ENCODE results near the gene EIF2D. TPM values are rescaled to one million over a fixed set of nuclear protein-coding genes. Genes with fewer than 3 reads are reported as not detected.
A peak's percentile ranks its signal among the peaks of the same experiment; 100 is the strongest.

The EIF2D gene
- total and polyA plus RNA-seq, 2 of the 13 experiments (the other 11 are each of a cell fraction or from before 2014, with no cell fraction given) = 45.1 to 64.9 TPM

DNA sequence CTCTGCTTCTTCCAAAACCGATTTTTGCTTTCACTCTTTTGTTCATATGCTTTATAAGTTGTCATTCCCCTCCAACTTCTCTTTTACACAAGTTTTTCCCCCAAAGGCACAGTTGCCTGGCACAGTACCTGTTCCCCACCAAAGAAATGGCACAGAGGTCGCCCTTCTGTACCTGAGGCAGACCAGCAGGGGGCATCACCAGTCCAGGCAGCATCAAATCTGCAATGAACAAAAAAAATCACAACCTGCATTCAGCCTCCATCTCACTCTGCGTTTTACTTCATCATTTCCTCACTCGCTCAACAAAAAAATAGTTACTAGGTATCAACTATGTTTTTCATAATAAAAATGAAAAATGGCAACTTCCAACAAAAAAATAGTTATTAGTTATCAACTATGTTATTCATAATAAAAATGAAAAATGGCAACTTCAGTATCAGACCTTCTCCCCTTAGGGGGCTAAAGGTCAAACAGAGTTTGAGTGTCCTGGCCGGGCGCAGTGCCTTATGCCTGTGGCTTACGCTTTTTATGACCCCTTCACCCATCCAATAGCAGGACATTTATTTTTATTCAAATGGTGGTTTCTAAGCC, 4.1 kb downstream of the EIF2D start:
- peaks cover 10% of the 10 kb centered on the region for H3K4me1 ChIP-seq (ENCODE audit: insufficient read depth, low read length)
- in situ Hi-C loops (cut with HindIII; ENCODE audit: extremely low pct_ligation_motif_present, low pct_unique_long_range_greater_than_20kb) (no loop called here), intact Hi-C loops (cut with micrococcal nuclease; ENCODE audit: unreplicated experiment) (loop anchor here (2.0 kb wide), 1 partner anchor 57 kb away; no protein-coding TSS in a partner anchor)
- H3K9me3 ChIP-seq (ENCODE audit: low read length) = no peaks in the 10 kb centered on the region
- BruUV-seq (replicated peaks) = no TSS peak
- peak; percentile 30 for DNase-seq (ENCODE audit: low spot score)
- no peak overlapping the region for H3K4me3 ChIP-seq (replicated peaks in 1 of 3; ENCODE audit: insufficient read depth in 1 of 3, low read depth in 2 of 3, low read length in 3 of 3)
- peaks cover 13% of the 10 kb centered on the region for H3K79me2 ChIP-seq (ENCODE audit: insufficient read depth, low read length)
- no peak overlapping the region for H3K27ac ChIP-seq (ENCODE audit: extremely low read length, insufficient read depth, low read length)
- peak; percentile 23 for FAIRE-seq
- POLR2A ChIA-PET = no interaction called here
- 86% methylated on average over 7 of the region's 7 CpGs for WGBS (ENCODE audit: low lambda C conversion rate)
- peaks cover 7 to 45% of the 10 kb centered on the region in 2 experiments for H3K36me3 ChIP-seq (replicated peaks in 1 of 2; ENCODE audit: control insufficient read depth in 1 of 2, insufficient read depth in 2 of 2, low read length in 2 of 2)
- no peak overlapping the region for H2AFZ ChIP-seq (ENCODE audit: low read length)
- H3K9ac ChIP-seq (ENCODE audit: insufficient read depth, low read depth, low read length) = no peak overlapping the region
- no peak for ATAC-seq
- CTCF ChIA-PET (ENCODE audit: low intra/inter-chr PET ratio, low total read pairs) = interaction anchor here (0.9 to 2.7 kb wide), 3 partner anchors 26 to 56 kb away, joined by 3 to 27 read pairs (median 4); no protein-coding TSS in a partner anchor
- H3K27me3 ChIP-seq (ENCODE audit: control insufficient read depth in 1 of 2, insufficient read depth in 2 of 2, low read length in 2 of 2) = no peaks in the 10 kb centered on the region
- no peak overlapping the region for H3K4me2 ChIP-seq (ENCODE audit: low read depth, low read length)
- TF ChIP-seq ZNF225 (CRISPR knock-in tag; IDR thresholded peaks at IDR 0.05) = no peak
- no peak for TF ChIP-seq ZNF589 (CRISPR knock-in tag; conservative IDR thresholded peaks at IDR 0.05)
- peak; percentile 59 for TF ChIP-seq STAG1 (CRISPR knock-in tag; IDR thresholded peaks at IDR 0.05)
- TF ChIP-seq NR2F6 (IDR thresholded peaks at IDR 0.05) = peak; percentile 16; the same call in 1 of the 2 replicates
- TF ChIP-seq NR2F6 (CRISPR knock-in tag; IDR thresholded peaks at IDR 0.05) = no peak
- TF ChIP-seq ZNF101 (CRISPR knock-in tag; IDR thresholded peaks at IDR 0.05; ENCODE audit: borderline replicate concordance, low read depth) = no peak
- TF ChIP-seq, protein P1, sequence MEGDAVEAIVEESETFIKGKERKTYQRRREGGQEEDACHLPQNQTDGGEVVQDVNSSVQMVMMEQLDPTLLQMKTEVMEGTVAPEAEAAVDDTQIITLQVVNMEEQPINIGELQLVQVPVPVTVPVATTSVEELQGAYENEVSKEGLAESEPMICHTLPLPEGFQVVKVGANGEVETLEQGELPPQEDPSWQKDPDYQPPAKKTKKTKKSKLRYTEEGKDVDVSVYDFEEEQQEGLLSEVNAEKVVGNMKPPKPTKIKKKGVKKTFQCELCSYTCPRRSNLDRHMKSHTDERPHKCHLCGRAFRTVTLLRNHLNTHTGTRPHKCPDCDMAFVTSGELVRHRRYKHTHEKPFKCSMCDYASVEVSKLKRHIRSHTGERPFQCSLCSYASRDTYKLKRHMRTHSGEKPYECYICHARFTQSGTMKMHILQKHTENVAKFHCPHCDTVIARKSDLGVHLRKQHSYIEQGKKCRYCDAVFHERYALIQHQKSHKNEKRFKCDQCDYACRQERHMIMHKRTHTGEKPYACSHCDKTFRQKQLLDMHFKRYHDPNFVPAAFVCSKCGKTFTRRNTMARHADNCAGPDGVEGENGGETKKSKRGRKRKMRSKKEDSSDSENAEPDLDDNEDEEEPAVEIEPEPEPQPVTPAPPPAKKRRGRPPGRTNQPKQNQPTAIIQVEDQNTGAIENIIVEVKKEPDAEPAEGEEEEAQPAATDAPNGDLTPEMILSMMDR (CRISPR knock-in tag; IDR thresholded peaks at IDR 0.05) = peak; percentile 73
- no peak for TF ChIP-seq JUN (CRISPR knock-in tag; IDR thresholded peaks at IDR 0.05)
- peak; percentile 94 for TF ChIP-seq PPARG (CRISPR knock-in tag; conservative IDR thresholded peaks at IDR 0.05)
- TF ChIP-seq, protein P2, sequence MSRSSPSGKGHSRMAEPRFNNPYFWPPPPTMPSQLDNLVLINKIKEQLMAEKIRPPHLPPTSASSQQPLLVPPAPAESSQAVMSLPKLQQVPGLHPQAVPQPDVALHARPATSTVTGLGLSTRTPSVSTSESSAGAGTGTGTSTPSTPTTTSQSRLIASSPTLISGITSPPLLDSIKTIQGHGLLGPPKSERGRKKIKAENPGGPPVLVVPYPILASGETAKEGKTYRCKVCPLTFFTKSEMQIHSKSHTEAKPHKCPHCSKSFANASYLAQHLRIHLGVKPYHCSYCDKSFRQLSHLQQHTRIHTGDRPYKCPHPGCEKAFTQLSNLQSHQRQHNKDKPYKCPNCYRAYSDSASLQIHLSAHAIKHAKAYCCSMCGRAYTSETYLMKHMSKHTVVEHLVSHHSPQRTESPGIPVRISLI (CRISPR knock-in tag; IDR thresholded peaks at IDR 0.05; ENCODE audit: borderline replicate concordance) = peak; percentile 32; the same call in 1 of the 2 replicates
- peak; percentile 49 for TF ChIP-seq SMC3 (IDR thresholded peaks at IDR 0.05; ENCODE audit: low read length)
- TF ChIP-seq RXRB (CRISPR knock-in tag; IDR thresholded peaks at IDR 0.05; ENCODE audit: borderline replicate concordance) = peak; percentile 65; the same call in 1 of the 2 replicates
- TF ChIP-seq ZSCAN30 (CRISPR knock-in tag; IDR thresholded peaks at IDR 0.05) = no peak
- TF ChIP-seq XRCC5 (optimal IDR thresholded peaks at IDR 0.05; ENCODE audit: low read length) = peak; percentile 62
- peak; percentile 25; the same call in 1 of the 2 replicates for TF ChIP-seq RXRA (CRISPR knock-in tag; IDR thresholded peaks at IDR 0.05)
- H4K20me1 ChIP-seq (ENCODE audit: insufficient read depth, low read length) = no peaks in the 10 kb centered on the region
